Measurements from ENCODE around the gene NRG2.

Gene NRG2

GRCh38 chr5:139882961-139883539 is 160.0 kb downstream of the NRG2 start:
- TF ChIP-seq JUND (IDR thresholded peaks at IDR 0.05; ENCODE audit: low read depth), result no peak
- DNase-seq (ENCODE audit: low read depth in 1 of 2, low spot score in 1 of 2), result peak in 1 of 2 experiments; percentile 35
- in situ Hi-C loops (cut with HindIII; ENCODE audit: low pct_unique_long_range_greater_than_20kb, low sequenced_read_pairs), result no loop called here

- in situ Hi-C loops (cut with HindIII; ENCODE audit: low pct_unique_long_range_greater_than_20kb, low sequenced_read_pairs), result no loop called here
- TF ChIP-seq JUND (IDR thresholded peaks at IDR 0.05; ENCODE audit: low read depth), result no peak
- no peak for DNase-seq (ENCODE audit: low read depth in 1 of 2, low spot score in 1 of 2)
Observed at GRCh38 chr5:139882316-139882715, 160.8 kb downstream of the NRG2 start.

GRCh38 chr5:139881143-139881733 is 161.9 kb downstream of the NRG2 start:
- TF ChIP-seq JUND (IDR thresholded peaks at IDR 0.05; ENCODE audit: low read depth), result no peak
- no peak for DNase-seq (ENCODE audit: low read depth in 1 of 2, low spot score in 1 of 2)
- in situ Hi-C loops (cut with HindIII; ENCODE audit: low pct_unique_long_range_greater_than_20kb, low sequenced_read_pairs), result no loop called here

GRCh38 chr5:139880416-139881142 is 162.5 kb downstream of the NRG2 start:
- TF ChIP-seq JUND (IDR thresholded peaks at IDR 0.05; ENCODE audit: low read depth), result no peak
- DNase-seq (ENCODE audit: low read depth in 1 of 2, low spot score in 1 of 2), result no peak
- in situ Hi-C loops (cut with HindIII; ENCODE audit: low pct_unique_long_range_greater_than_20kb, low sequenced_read_pairs), result no loop called here

- no peak for TF ChIP-seq JUND (IDR thresholded peaks at IDR 0.05; ENCODE audit: low read depth)
- peak in 1 of 2 experiments; percentile 40 for DNase-seq (ENCODE audit: low read depth in 1 of 2, low spot score in 1 of 2)
- in situ Hi-C loops (cut with HindIII; ENCODE audit: low pct_unique_long_range_greater_than_20kb, low sequenced_read_pairs), result no loop called here
Observed at GRCh38 chr5:139878093-139878492, 165.0 kb downstream of the NRG2 start.

- in situ Hi-C loops (cut with HindIII; ENCODE audit: low pct_unique_long_range_greater_than_20kb, low sequenced_read_pairs), result no loop called here
- DNase-seq (ENCODE audit: low read depth in 1 of 2, low spot score in 1 of 2), result no peak
- no peak for TF ChIP-seq JUND (IDR thresholded peaks at IDR 0.05; ENCODE audit: low read depth)
Observed at GRCh38 chr5:139877129-139877597, 165.9 kb downstream of the NRG2 start.

GRCh38 chr5:139875957-139876356 is 167.1 kb downstream of the NRG2 start:
- DNase-seq (ENCODE audit: low read depth in 1 of 2, low spot score in 1 of 2), result no peak
- in situ Hi-C loops (cut with HindIII; ENCODE audit: low pct_unique_long_range_greater_than_20kb, low sequenced_read_pairs), result no loop called here
- no peak for TF ChIP-seq JUND (IDR thresholded peaks at IDR 0.05; ENCODE audit: low read depth)

- in situ Hi-C loops (cut with HindIII; ENCODE audit: low pct_unique_long_range_greater_than_20kb, low sequenced_read_pairs), result no loop called here
- DNase-seq (ENCODE audit: low read depth in 1 of 2, low spot score in 1 of 2), result no peak
- no peak for TF ChIP-seq JUND (IDR thresholded peaks at IDR 0.05; ENCODE audit: low read depth)
Observed at GRCh38 chr5:139872851-139873794, 170.0 kb downstream of the NRG2 start.

- in situ Hi-C loops (cut with HindIII; ENCODE audit: low pct_unique_long_range_greater_than_20kb, low sequenced_read_pairs), result no loop called here
- DNase-seq (ENCODE audit: low read depth in 1 of 2, low spot score in 1 of 2), result no peak
- no peak for TF ChIP-seq JUND (IDR thresholded peaks at IDR 0.05; ENCODE audit: low read depth)
Observed at GRCh38 chr5:139872052-139872766, 170.9 kb downstream of the NRG2 start.

GRCh38 chr5:139871614-139872013 is 171.5 kb downstream of the NRG2 start:
- in situ Hi-C loops (cut with HindIII; ENCODE audit: low pct_unique_long_range_greater_than_20kb, low sequenced_read_pairs), result no loop called here
- DNase-seq (ENCODE audit: low read depth in 1 of 2, low spot score in 1 of 2), result no peak
- TF ChIP-seq JUND (IDR thresholded peaks at IDR 0.05; ENCODE audit: low read depth), result no peak

DNA sequence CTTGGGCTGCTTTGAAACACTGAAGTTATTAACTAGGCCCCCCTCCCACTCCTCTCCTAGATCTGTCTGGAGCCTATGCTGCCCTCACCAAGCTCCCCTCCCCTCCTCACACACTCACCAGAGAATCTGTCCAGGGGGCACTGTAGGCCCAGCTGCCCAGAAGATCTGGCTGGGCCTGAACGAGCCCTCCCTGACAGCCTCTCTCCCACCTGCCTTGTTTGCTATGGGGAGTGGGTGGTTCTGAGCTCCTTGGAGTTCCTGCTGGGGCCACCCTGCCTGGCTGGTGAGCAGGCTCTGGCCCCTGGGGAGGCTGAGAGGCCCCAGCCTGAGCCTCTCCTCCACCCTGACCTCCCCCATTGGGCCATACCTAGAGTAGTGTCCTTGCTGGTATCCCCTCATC is 172.4 kb downstream of the NRG2 start:
- no peak for TF ChIP-seq JUND (IDR thresholded peaks at IDR 0.05; ENCODE audit: low read depth)
- in situ Hi-C loops (cut with HindIII; ENCODE audit: low pct_unique_long_range_greater_than_20kb, low sequenced_read_pairs), result no loop called here
- DNase-seq (ENCODE audit: low read depth in 1 of 2, low spot score in 1 of 2), result no peak
